A549 (cell line): ENCODE results near the gene UQCRH.

Experiments
- CHD2 ChIP-seq: fragments of 150-350 bp; IDR thresholded peaks from 2 replicates; pipeline ENCODE4 v1.6.1; 2014; ENCODE audit warnings: low read length; ENCODE audit not compliant: partially characterized antibody
- CTCF ChIP-seq: fragments of >200 bp; sonication (Bioruptor Twin); formaldehyde crosslinking; IDR thresholded peaks from 3 replicates; pipeline ENCODE4 v1.5.1; 2016
- JUN ChIP-seq, 2 experiments: fragments of >200 bp; sonication (Bioruptor Twin); formaldehyde crosslinking; IDR thresholded peaks; 2 replicates in 1 of 2; 3 replicates in 1 of 2; pipeline ENCODE4 v1.6.1; 2016 to 2017
- JUNB ChIP-seq: fragments of >200 bp; sonication (Bioruptor Twin); formaldehyde crosslinking; IDR thresholded peaks from 2 replicates; pipeline ENCODE4 v1.6.1; 2016
- MAFK ChIP-seq: fragments of 450-650 bp; IDR thresholded peaks from 2 replicates; pipeline ENCODE4 v1.6.1; 2014; ENCODE audit not compliant: partially characterized antibody
- MAX ChIP-seq: IDR thresholded peaks from 2 replicates; pipeline ENCODE4 v1.6.1; 2012
- MAZ ChIP-seq: fragments of 150-350 bp; IDR thresholded peaks from 2 replicates; pipeline ENCODE4 v1.6.1; 2014; ENCODE audit warnings: antibody characterized with exemption, low read depth, low read length, borderline replicate concordance
- NR3C1 ChIP-seq: fragments of >200 bp; sonication (Bioruptor Twin); formaldehyde crosslinking; IDR thresholded peaks from 3 replicates; pipeline ENCODE4 v1.6.1; 2017
- POLR2A ChIP-seq: IDR thresholded peaks from 2 replicates; pipeline ENCODE4 v1.6.1; 2012; ENCODE audit warnings: mild to moderate bottlenecking, low read length
- POLR2AphosphoS2 ChIP-seq: conservative IDR thresholded peaks from 2 replicates; pipeline ENCODE4 v1.6.1; 2012; ENCODE audit warnings: low read length, improper control_type of control experiment, inconsistent platforms
- RAD21 ChIP-seq, 2 experiments: fragments of >200 bp in 1 of 2; sonication (Bioruptor Twin) in 1 of 2; formaldehyde crosslinking in 1 of 2; IDR thresholded peaks in 1 of 2; conservative IDR thresholded peaks in 1 of 2; 2 replicates in 1 of 2; 3 replicates in 1 of 2; pipeline ENCODE4 v1.6.1; 2012 to 2018; ENCODE audit warnings: inconsistent platforms in 1 of 2
- REST ChIP-seq: fragments of 200-600 bp; sonication (generic); IDR thresholded peaks from 2 replicates; pipeline ENCODE4 v1.6.1; 2016; ENCODE audit warnings: antibody characterized with exemption, mild to moderate bottlenecking, moderate library complexity
- TP53 ChIP-seq: fragments of 250-450 bp; sonication (Bioruptor Pico); IDR thresholded peaks from 2 replicates; pipeline ENCODE4 v1.5.0; 2021; ENCODE audit warnings: mild to moderate bottlenecking, moderate library complexity
- ZFP36 ChIP-seq: fragments of 450-650 bp; IDR thresholded peaks from 2 replicates; pipeline ENCODE4 v1.6.1; 2014; ENCODE audit warnings: borderline replicate concordance; ENCODE audit not compliant: partially characterized antibody

GRCh38 chr1:46300673-46301405 is 2.7 kb upstream of the UQCRH start:
- TF ChIP-seq MAZ (no peak), RAD21 (conservative IDR thresholded peaks at IDR 0.05 in 1 of 2, IDR thresholded peaks at IDR 0.05 in 1 of 2) (no peak), JUN (IDR thresholded peaks at IDR 0.05) (no peak), ZFP36 (no peak), CHD2 (no peak), NR3C1 (no peak), TP53 (CRISPR knock-in tag) (no peak), MAX (no peak), JUNB (no peak), POLR2A (no peak), MAFK (no peak), CTCF (no peak), POLR2AphosphoS2 (no peak), REST (no peak)
